Ishikawa (cell line): ENCODE measurements around the gene TBX1.

ENCODE experiments used
- FOXM1 ChIP-seq: IDR thresholded peaks from 2 replicates; pipeline ENCODE4 v1.6.1; 2012; ENCODE audit warnings: low read depth, borderline replicate concordance
- RAD21 ChIP-seq: IDR thresholded peaks from 2 replicates; pipeline ENCODE4 v1.6.1; 2012; ENCODE audit warnings: low read depth
- REST ChIP-seq: IDR thresholded peaks from 2 replicates; pipeline ENCODE4 v1.6.1; 2012; ENCODE audit warnings: low read depth, mild to moderate bottlenecking
- TAF1 ChIP-seq: IDR thresholded peaks from 2 replicates; pipeline ENCODE4 v1.6.1; 2012; ENCODE audit warnings: low read depth, mild to moderate bottlenecking
- YY1 ChIP-seq: IDR thresholded peaks from 2 replicates; pipeline ENCODE4 v1.6.1; 2012; ENCODE audit warnings: low read depth

DNA sequence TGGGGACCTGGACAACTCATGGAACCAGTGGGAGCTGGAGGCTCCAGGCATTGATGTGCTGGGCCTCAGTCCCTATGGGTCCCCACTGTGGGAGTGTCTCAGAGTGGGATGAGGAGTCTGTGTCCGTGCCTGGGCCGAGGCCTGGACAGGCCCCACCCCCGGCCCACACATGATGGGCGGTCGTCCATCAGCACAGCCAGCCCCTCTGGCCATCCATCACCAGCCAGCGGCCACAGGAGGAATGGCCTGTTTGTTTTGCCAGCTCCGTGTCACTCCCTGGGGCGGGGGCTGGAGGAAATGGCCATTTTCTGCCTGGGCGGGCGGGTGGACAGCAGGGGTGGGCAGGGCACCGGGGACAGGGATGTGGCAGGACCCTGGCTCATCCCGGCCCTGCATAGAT lies 13.0 kb upstream of the TBX1 start:
- no peak for TF ChIP-seq FOXM1
- TF ChIP-seq RAD21, result no peak
- no peak for TF ChIP-seq TAF1
- TF ChIP-seq REST, result no peak
- TF ChIP-seq YY1, result no peak
